HL-60/S4 (cell line): ENCODE measurements around the gene ZNFX1.
"Not testable (repeated sequence)": the region's sequence is repeated elsewhere in the genome, so short reads cannot be mapped to it uniquely, and the experiment has no call there.

Experiments
- in situ Hi-C: fragments of 300-500 bp; cut with MboI; formaldehyde crosslinking; loops from 2 replicates; pipeline ENCODE4 v1.14.3; 2022; ENCODE audit warnings: low sequenced_read_pairs

Gene ZNFX1

GRCh38 chr20:49216991-49217578, 60.8 kb downstream of the ZNFX1 start:
- in situ Hi-C loops = no loop called here

- in situ Hi-C loops = no loop called here
Measured at GRCh38 chr20:49215232-49215631, 62.6 kb downstream of the ZNFX1 start.

GRCh38 chr20:49214571-49214970, 63.3 kb downstream of the ZNFX1 start:
- in situ Hi-C loops = no loop called here

DNA sequence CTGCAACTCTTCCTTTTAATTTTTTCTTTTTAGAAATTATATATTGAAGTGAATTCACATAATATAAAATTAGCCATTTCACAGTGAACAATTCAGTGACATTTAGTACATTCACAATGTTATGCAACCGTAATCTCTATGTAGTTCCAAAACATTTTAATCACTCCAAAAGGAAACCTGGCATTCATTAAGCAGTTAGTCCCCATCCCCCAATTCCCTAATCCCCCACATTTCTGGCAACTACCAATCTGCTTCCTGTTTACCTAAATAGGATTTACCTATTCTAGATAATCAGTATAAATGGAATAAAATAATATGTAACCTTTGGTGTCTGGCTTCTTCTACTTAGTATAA, 67.1 kb downstream of the ZNFX1 start:
- in situ Hi-C loops = no loop called here

DNA sequence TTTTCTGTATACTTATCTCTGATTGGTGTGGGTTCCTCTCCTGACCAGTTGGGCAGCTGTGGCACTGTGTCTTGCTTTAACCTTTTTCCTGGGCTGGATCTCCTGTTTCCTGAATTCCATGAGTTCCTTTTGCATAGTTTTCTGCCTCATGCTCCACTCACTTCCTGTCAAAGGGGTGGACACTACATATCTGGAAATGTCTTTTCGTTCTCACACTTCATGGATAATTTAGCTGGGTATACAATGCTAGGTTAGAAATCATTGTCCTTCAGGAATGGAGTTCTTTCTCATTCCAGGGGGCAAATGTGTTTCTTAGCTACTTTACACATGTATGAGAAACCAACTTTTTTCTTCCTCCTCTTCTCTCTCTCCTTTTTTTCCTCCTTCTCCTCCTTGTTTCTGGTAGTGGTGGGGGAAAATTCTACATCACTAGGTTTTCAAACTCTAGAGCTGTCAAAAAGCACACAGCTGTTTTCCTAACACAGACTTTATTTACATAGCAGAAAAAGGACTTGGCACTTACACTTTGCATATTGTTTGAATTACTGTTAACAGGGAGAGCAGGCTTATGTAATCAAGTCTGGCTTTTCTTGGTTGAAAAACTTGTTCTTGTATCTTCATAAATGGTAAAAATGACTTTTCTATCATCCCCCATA, 67.6 kb downstream of the ZNFX1 start:
- in situ Hi-C loops = no loop called here

DNA sequence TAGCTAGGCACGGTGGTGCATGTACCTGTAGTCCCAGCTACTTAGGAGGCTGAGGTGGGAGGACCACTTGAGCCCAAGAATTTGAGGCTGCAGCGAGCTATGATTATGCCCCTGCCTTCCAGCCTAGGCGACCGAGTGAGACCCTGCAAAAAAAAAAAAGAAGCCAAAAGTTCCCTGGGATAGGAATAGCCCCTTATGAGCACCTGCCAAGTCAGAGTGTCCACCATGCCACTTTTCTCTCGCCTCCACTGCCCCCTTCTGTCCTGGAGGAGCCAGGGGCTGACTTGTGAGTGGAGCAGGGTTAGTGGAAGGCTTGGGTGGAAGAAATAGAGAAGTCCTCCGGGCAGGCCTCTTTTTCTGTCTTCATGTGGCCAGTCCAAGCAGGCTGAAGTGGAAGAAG, 70.8 kb downstream of the ZNFX1 start:
- in situ Hi-C loops = no loop called here

- in situ Hi-C loops = no loop called here
Measured at GRCh38 chr20:49203746-49204145, 74.1 kb downstream of the ZNFX1 start.

- in situ Hi-C loops = no loop called here
Measured at GRCh38 chr20:49203011-49203410, 74.8 kb downstream of the ZNFX1 start.

DNA sequence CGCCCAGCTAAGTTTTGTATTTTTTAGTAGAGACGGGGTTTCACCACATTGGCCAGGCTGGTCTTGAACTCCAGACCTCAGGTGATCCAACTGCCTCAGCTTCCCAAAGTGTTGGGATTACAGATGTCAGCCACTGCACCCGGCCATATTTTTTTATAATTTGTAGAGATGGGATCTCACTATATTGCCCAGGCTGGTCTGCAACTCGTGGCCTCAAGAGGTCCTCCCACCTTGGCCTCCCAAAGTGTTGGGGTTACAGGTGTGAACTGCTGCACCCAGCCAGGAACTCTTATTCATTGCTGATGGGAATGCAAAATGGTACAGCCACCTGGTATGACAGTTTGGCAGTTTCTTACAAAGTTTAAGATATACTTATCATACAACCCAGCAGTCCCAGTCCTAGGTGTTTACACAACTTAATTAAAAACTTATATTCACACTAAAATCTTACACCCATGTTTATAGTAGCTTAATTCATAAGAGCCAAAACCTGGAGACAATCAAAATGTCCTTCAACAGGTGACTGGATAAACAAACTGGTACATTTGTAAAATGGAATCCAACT, 78.0 kb downstream of the ZNFX1 start:
- in situ Hi-C loops = no loop called here

DNA sequence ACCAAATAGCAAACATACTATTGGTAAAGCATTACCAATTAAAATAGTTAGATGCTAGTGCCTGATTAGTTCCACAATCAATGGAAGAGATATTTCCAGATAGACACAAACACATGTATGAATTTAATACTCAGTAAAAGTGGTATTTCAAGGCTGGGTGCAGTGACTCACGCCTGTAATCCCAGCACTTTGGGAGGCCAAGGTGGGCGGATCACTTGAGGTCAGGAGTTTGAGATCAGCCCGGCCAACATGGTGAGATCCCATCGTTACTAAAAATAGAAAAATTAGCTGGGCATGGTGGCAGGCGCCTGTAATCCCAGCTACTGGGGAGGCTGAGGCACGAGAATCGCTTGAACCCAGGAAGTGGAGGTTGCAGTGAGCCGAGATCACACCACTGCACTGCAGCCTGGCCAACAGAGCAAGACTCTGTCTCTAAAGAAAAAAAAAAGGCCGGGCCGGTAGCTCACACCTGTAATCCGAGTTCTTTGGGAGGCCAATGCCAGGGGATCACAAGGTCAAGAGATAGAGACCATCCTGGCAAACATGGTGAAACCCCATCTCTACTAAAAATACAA, 84.8 kb downstream of the ZNFX1 start:
- in situ Hi-C loops = not testable (repeated sequence)
